Stimulated activated naive CD8-positive, alpha-beta T cell treated with anti-CD3 and anti-CD28 coated beads, Interleukin-15, amount 100 ng/mL, for 72 hours (primary cell): Measurements from ENCODE around the gene CRK.

ENCODE experiments used
- ATAC-seq: fragments of 150-1000 bp; cut with Tn5 transposase; 2 replicates; pipeline ENCODE4 v1.10.0; 2021; ENCODE audit warnings: mild to moderate bottlenecking, moderate library complexity
- DNase-seq, 2 donors: peaks; one replicate each; pipeline ENCODE4 v3.0.0; 2021 to 2022
- H3K27ac Mint-ChIP-seq, 2 donors: one replicate each; pipeline ENCODE4 v1.8.0; 2022; ENCODE audit warnings: mild to moderate bottlenecking in 2 of 2, mixed read lengths in 2 of 2, moderate library complexity in 2 of 2
- H3K27me3 Mint-ChIP-seq: one replicate; pipeline ENCODE4 v1.8.0; 2022; ENCODE audit warnings: mixed read lengths
- H3K4me1 Mint-ChIP-seq: one replicate; pipeline ENCODE4 v1.8.0; 2022; ENCODE audit warnings: mild to moderate bottlenecking, mixed read lengths
- H3K4me3 Mint-ChIP-seq, 2 donors: one replicate each; pipeline ENCODE4 v1.8.0; 2022; ENCODE audit warnings: mild to moderate bottlenecking in 2 of 2, mixed read lengths in 2 of 2, moderate library complexity in 1 of 2
- H3K9me3 Mint-ChIP-seq, 2 donors: one replicate each; pipeline ENCODE4 v1.8.0; 2022; ENCODE audit warnings: mixed read lengths in 2 of 2

Gene CRK

GRCh38 chr17:1490643-1491442 is 34.8 kb upstream of the CRK start:
- peak; percentile 74 for ATAC-seq
- H3K4me3 Mint-ChIP-seq = peak overlapping the region; percentile 88 to 91
- peak; percentile 49 to 55 for DNase-seq
- peaks cover 15% of the 10 kb centered on the region for H3K27me3 Mint-ChIP-seq
- H3K9me3 Mint-ChIP-seq = no peaks in the 10 kb centered on the region
- H3K27ac Mint-ChIP-seq = peak overlapping the region in 1 of 2 donors; percentile 19
- H3K4me1 Mint-ChIP-seq = peaks cover 56% of the 10 kb centered on the region

- Mint-ChIP-seq H3K4me3 (no peak overlapping the region), H3K4me1 (peaks cover 65% of the 10 kb centered on the region), H3K27me3 (peaks cover 15% of the 10 kb centered on the region), H3K9me3 (no peaks in the 10 kb centered on the region), H3K27ac (no peak overlapping the region)
- ATAC-seq (no peak), DNase-seq (no peak)
Observed at GRCh38 chr17:1488826-1489270, 32.8 kb upstream of the CRK start.

- DNase-seq (peak; percentile 59 to 64), ATAC-seq (no peak)
- H3K27me3 Mint-ChIP-seq = peaks cover 15% of the 10 kb centered on the region
- H3K4me3 Mint-ChIP-seq = peak overlapping the region; percentile 85 to 87
- H3K4me1 Mint-ChIP-seq = peaks cover 60% of the 10 kb centered on the region
- no peaks in the 10 kb centered on the region for H3K9me3 Mint-ChIP-seq
- H3K27ac Mint-ChIP-seq = peak overlapping the region; percentile 61 to 82
Observed at GRCh38 chr17:1487939-1488825, 32.1 kb upstream of the CRK start.

GRCh38 chr17:1486802-1487695 is 31.0 kb upstream of the CRK start:
- ATAC-seq = peak; percentile 62
- Mint-ChIP-seq H3K4me1 (peaks cover 50% of the 10 kb centered on the region), H3K27ac (peak overlapping the region; percentile 64 to 82), H3K27me3 (peaks cover 4% of the 10 kb centered on the region), H3K9me3 (no peaks in the 10 kb centered on the region), H3K4me3 (peak overlapping the region; percentile 87 to 88)
- DNase-seq = peak; percentile 78 to 88

GRCh38 chr17:1485423-1486376 is 29.7 kb upstream of the CRK start:
- peak; percentile 57 for ATAC-seq

GRCh38 chr17:1484676-1485422 is 28.8 kb upstream of the CRK start:
- H3K27ac Mint-ChIP-seq = peak overlapping the region in 1 of 2 donors; percentile 74
- H3K4me1 Mint-ChIP-seq = peaks cover 35% of the 10 kb centered on the region
- peak in 1 of 2 donors; percentile 52 for DNase-seq
- H3K9me3 Mint-ChIP-seq = no peaks in the 10 kb centered on the region
- H3K4me3 Mint-ChIP-seq = peak overlapping the region; percentile 77
- peak; percentile 27 for ATAC-seq
- H3K27me3 Mint-ChIP-seq = no peaks in the 10 kb centered on the region

More at GRCh38 chr17:1485423-1486376, 29.7 kb upstream of the CRK start:
- Mint-ChIP-seq H3K4me1 (peaks cover 41% of the 10 kb centered on the region), H3K27ac (no peak overlapping the region), H3K27me3 (no peaks in the 10 kb centered on the region), H3K9me3 (no peaks in the 10 kb centered on the region), H3K4me3 (peak overlapping the region; percentile 77 to 88)
- peak; percentile 64 to 66 for DNase-seq

GRCh38 chr17:1484060-1484535 is 28.1 kb upstream of the CRK start:
- no peak for ATAC-seq
- DNase-seq = no peak
- Mint-ChIP-seq H3K4me3 (peak overlapping the region; percentile 15 to 31), H3K27me3 (no peaks in the 10 kb centered on the region), H3K4me1 (peaks cover 35% of the 10 kb centered on the region), H3K27ac (no peak overlapping the region), H3K9me3 (no peaks in the 10 kb centered on the region)

- H3K9me3 Mint-ChIP-seq = no peaks in the 10 kb centered on the region
- H3K27ac Mint-ChIP-seq = no peak overlapping the region
- ATAC-seq = no peak
- H3K4me3 Mint-ChIP-seq = no peak overlapping the region
- peaks cover 23% of the 10 kb centered on the region for H3K4me1 Mint-ChIP-seq
- DNase-seq = no peak
- no peaks in the 10 kb centered on the region for H3K27me3 Mint-ChIP-seq
Observed at GRCh38 chr17:1482680-1483079, 26.6 kb upstream of the CRK start.

- Mint-ChIP-seq H3K27ac (no peak overlapping the region), H3K9me3 (no peaks in the 10 kb centered on the region), H3K4me1 (peaks cover 13% of the 10 kb centered on the region), H3K4me3 (no peak overlapping the region), H3K27me3 (no peaks in the 10 kb centered on the region)
- no peak for ATAC-seq
- DNase-seq = no peak
Observed at GRCh38 chr17:1481736-1482135, 25.7 kb upstream of the CRK start.

- ATAC-seq (no peak), DNase-seq (no peak)
- H3K9me3 Mint-ChIP-seq = no peaks in the 10 kb centered on the region
- no peak overlapping the region for H3K27ac Mint-ChIP-seq
- no peaks in the 10 kb centered on the region for H3K27me3 Mint-ChIP-seq
- peaks cover 9% of the 10 kb centered on the region for H3K4me1 Mint-ChIP-seq
- H3K4me3 Mint-ChIP-seq = no peak overlapping the region
Observed at GRCh38 chr17:1480747-1481465, 24.9 kb upstream of the CRK start.

- DNase-seq = no peak
- Mint-ChIP-seq H3K9me3 (no peaks in the 10 kb centered on the region), H3K27ac (no peak overlapping the region), H3K27me3 (peaks cover 9% of the 10 kb centered on the region), H3K4me1 (peaks cover 8% of the 10 kb centered on the region), H3K4me3 (no peak overlapping the region)
- ATAC-seq = no peak
Observed at GRCh38 chr17:1478418-1478817, 22.4 kb upstream of the CRK start.

GRCh38 chr17:1475321-1475854 is 19.4 kb upstream of the CRK start:
- Mint-ChIP-seq H3K9me3 (no peaks in the 10 kb centered on the region), H3K4me1 (peaks cover 20% of the 10 kb centered on the region), H3K4me3 (no peak overlapping the region), H3K27ac (no peak overlapping the region), H3K27me3 (peaks cover 32% of the 10 kb centered on the region)
- ATAC-seq (no peak), DNase-seq (no peak)
